ENCODE results near the gene CCDC184. TPM values are rescaled to one million over a fixed set of nuclear protein-coding genes. Genes with fewer than 3 reads are reported as not detected.
"Not testable (repeated sequence)": the region's sequence is repeated elsewhere in the genome, so short reads cannot be mapped to it uniquely, and the experiment has no call there.

Gene CCDC184
- total RNA-seq, 1 donor from 2014 or later = not detected

DNA sequence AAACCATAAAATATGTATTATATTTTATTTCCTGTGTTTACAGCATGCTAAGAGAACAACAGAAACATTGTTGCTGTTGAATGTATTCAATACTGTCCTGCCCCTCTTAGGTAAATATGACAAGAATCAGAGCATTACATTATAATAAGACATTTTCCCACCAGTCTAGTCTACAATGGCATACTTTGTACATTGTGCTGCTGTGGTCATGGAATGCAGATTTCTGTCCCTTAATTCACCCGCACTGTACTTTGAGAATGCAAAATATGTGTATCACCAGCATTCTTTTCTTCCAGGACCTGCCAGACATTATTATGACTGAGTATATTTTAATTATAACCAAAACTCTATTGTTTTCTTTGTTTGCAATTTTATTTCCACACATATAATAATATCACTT lies 36.2 kb downstream of the CCDC184 start:
- Histone ChIP-seq H3K4me3 (ENCODE audit: low read depth, low read length) (no peak overlapping the region), H3K36me3 (ENCODE audit: control insufficient read depth, insufficient read depth, low read length) (no peaks in the 10 kb centered on the region), H3K27me3 (ENCODE audit: control insufficient read depth, insufficient read depth, low read length) (no peaks in the 10 kb centered on the region)
- TF ChIP-seq, protein P1, sequence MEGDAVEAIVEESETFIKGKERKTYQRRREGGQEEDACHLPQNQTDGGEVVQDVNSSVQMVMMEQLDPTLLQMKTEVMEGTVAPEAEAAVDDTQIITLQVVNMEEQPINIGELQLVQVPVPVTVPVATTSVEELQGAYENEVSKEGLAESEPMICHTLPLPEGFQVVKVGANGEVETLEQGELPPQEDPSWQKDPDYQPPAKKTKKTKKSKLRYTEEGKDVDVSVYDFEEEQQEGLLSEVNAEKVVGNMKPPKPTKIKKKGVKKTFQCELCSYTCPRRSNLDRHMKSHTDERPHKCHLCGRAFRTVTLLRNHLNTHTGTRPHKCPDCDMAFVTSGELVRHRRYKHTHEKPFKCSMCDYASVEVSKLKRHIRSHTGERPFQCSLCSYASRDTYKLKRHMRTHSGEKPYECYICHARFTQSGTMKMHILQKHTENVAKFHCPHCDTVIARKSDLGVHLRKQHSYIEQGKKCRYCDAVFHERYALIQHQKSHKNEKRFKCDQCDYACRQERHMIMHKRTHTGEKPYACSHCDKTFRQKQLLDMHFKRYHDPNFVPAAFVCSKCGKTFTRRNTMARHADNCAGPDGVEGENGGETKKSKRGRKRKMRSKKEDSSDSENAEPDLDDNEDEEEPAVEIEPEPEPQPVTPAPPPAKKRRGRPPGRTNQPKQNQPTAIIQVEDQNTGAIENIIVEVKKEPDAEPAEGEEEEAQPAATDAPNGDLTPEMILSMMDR (IDR thresholded peaks at IDR 0.05; ENCODE audit: insufficient read depth, low read length, severe bottlenecking) = no peak
- DNase-seq (ENCODE audit: low read depth) = no peak
- FAIRE-seq = no peak

DNA sequence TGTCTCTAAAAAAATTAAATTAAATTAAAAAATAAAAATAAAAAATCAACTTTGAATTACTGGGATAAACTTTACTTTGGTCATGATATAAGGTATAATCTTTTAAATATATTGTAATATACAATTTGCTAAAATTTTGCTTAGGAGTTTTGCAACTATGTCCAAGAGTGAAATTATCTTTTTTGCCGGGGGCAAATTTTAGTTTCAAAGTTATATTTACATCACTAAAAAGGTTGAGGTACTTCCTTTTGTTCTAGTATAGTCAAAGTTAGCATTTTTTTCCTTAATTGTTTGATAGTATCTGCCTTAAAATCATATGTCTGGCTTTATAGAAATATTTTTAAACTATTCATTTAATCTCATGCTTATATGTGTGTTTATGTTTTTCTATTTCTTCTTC lies 37.3 kb downstream of the CCDC184 start:
- H3K27me3 ChIP-seq (ENCODE audit: control insufficient read depth, insufficient read depth, low read length) = no peaks in the 10 kb centered on the region
- no peak for FAIRE-seq
- no peak for DNase-seq (ENCODE audit: low read depth)
- H3K4me3 ChIP-seq (ENCODE audit: low read depth, low read length) = no peak overlapping the region
- no peaks in the 10 kb centered on the region for H3K36me3 ChIP-seq (ENCODE audit: control insufficient read depth, insufficient read depth, low read length)
- TF ChIP-seq, protein P1 (IDR thresholded peaks at IDR 0.05; ENCODE audit: insufficient read depth, low read length, severe bottlenecking) = no peak

DNA sequence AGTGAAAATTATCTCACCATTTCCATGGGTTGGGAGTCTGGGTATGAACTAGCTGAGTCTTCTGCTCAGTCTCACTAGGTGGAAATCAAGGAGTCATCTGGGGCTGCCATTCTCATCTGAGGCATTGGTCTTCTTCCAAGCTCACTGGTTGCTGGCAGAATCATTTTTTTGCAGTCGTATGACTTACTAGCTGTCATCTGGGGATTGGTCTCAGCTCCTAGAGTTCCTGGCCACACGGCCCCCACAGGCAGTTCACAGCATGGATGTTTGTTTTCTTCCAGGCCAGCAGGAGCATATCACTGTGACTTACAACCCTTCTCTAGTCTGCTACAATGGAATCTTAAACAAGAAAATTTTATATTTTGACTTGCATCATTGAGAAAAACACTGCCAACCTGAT lies 38.2 kb downstream of the CCDC184 start:
- H3K4me3 ChIP-seq (ENCODE audit: low read depth, low read length) = no peak overlapping the region
- DNase-seq (ENCODE audit: low read depth) (no peak), FAIRE-seq (no peak)
- no peaks in the 10 kb centered on the region for H3K27me3 ChIP-seq (ENCODE audit: control insufficient read depth, insufficient read depth, low read length)
- TF ChIP-seq, protein P1 (IDR thresholded peaks at IDR 0.05; ENCODE audit: insufficient read depth, low read length, severe bottlenecking) = no peak
- H3K36me3 ChIP-seq (ENCODE audit: control insufficient read depth, insufficient read depth, low read length) = no peaks in the 10 kb centered on the region

DNA sequence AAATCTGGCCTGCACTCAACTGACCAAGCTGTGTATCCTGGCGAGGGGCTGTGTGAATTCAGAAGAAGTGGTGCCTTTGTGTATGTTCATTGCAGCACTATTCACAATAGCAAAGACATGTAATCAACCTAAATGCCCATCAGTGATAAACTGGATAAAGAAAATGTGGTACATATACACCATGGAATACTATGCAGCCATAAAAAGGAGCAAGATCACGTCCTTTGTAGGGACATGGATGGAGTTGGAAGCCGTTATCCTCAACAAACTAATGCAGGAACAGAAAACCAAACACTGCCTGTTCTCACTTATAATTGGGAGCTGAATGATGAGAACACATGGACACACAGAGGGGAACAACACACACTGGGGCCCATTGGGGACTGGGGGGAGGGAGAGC lies 41.1 kb downstream of the CCDC184 start:
- DNase-seq (ENCODE audit: low read depth); H3K36me3 ChIP-seq (ENCODE audit: control insufficient read depth, insufficient read depth, low read length); H3K4me3 ChIP-seq (ENCODE audit: low read depth, low read length); H3K27me3 ChIP-seq (ENCODE audit: control insufficient read depth, insufficient read depth, low read length); FAIRE-seq: not testable (repeated sequence)

DNA sequence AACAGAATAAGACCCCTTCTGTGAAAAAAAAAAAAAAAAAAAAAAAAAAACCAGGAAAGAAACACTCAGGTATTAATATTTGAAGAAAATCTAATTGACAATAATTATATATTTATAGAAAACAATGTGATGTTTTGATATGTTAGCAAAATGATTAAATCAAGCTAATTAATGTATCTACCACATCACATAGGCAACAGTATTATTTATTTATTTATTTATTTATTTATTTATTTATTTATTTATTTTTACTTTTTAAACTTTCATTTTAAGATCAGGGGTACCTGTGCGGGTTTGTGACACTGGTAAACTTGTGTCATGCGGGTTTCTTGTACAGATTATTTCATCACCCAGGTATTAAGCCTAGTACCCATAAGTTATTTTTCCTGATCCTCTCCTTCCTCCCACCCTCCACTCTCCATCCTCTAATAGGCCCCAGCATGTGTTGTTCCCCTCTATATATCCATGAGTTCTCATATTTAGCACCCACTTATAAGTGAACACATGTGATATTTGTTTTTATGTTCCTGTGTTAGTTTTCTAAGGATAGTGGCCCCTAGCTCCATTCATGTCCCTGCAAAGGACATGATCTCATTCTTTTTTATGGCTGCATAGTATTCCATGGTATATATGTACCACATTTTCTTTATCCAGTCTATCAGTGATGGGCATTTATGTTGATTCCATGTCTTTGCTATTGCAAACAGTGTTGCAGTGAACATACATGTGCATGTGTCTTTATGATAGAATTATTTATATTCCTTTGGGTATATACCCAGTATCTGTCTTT lies 47.9 kb downstream of the CCDC184 start:
- not testable (repeated sequence) for H3K36me3 ChIP-seq (ENCODE audit: control insufficient read depth, insufficient read depth, low read length); FAIRE-seq; H3K4me3 ChIP-seq (ENCODE audit: low read depth, low read length); H3K27me3 ChIP-seq (ENCODE audit: control insufficient read depth, insufficient read depth, low read length); DNase-seq (ENCODE audit: low read depth)

Other genes with a start within 250 kb of the CCDC184 start
- gene TMEM106C, start 220.0 kb upstream of the CCDC184 start, total RNA-seq = 63.1 and 88.5 TPM in 2 replicates
- gene COL2A1, start 179.2 kb upstream of the CCDC184 start, total RNA-seq = under 0.01 TPM in 2 replicates
- 10.2 and 10.8 TPM in 2 replicates for gene SENP1, start 77.6 kb upstream of the CCDC184 start, total RNA-seq
- gene PFKM, start 64.3 kb upstream of the CCDC184 start, total RNA-seq = 23.7 and 45.8 TPM in 2 replicates
- 9.5 and 17.3 TPM in 2 replicates for gene ASB8, start 26.1 kb upstream of the CCDC184 start, total RNA-seq
- not detected in 2 replicates for gene OR10AD1, start 19.6 kb downstream of the CCDC184 start, total RNA-seq
- gene ZNF641, start 167.3 kb downstream of the CCDC184 start, total RNA-seq = 9.0 and 12.0 TPM in 2 replicates

All from bronchial epithelial cell (primary cell).